ENCODE data around the gene CD300H.

Gene CD300H

DNA sequence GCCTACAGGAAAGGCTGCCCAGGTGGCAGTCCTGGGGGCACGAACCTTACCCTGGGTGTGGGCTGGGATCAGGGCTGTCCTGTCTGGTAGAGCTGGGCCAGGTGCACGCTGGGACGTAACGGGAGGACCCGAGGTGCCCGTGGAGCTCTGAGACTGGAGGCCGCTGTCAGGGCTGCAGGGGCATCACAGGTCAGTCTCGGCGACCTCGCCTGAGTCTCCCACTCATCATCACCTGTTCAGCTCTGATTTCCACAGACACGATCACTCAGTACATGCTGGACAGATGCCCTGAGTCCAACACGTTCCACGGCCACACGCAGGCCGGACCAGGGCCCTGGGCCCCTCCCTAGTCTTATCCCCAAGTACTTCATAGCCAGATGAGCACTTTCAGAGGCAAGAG lies 16.7 kb downstream of the CD300H start:
- TF ChIP-seq, protein P1, sequence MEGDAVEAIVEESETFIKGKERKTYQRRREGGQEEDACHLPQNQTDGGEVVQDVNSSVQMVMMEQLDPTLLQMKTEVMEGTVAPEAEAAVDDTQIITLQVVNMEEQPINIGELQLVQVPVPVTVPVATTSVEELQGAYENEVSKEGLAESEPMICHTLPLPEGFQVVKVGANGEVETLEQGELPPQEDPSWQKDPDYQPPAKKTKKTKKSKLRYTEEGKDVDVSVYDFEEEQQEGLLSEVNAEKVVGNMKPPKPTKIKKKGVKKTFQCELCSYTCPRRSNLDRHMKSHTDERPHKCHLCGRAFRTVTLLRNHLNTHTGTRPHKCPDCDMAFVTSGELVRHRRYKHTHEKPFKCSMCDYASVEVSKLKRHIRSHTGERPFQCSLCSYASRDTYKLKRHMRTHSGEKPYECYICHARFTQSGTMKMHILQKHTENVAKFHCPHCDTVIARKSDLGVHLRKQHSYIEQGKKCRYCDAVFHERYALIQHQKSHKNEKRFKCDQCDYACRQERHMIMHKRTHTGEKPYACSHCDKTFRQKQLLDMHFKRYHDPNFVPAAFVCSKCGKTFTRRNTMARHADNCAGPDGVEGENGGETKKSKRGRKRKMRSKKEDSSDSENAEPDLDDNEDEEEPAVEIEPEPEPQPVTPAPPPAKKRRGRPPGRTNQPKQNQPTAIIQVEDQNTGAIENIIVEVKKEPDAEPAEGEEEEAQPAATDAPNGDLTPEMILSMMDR (IDR thresholded peaks at IDR 0.05; ENCODE audit: borderline replicate concordance, insufficient read depth, low read depth, low read length) = no peak
- no peak overlapping the region for H3K4me3 ChIP-seq (ENCODE audit: low read depth, low read length)

DNA sequence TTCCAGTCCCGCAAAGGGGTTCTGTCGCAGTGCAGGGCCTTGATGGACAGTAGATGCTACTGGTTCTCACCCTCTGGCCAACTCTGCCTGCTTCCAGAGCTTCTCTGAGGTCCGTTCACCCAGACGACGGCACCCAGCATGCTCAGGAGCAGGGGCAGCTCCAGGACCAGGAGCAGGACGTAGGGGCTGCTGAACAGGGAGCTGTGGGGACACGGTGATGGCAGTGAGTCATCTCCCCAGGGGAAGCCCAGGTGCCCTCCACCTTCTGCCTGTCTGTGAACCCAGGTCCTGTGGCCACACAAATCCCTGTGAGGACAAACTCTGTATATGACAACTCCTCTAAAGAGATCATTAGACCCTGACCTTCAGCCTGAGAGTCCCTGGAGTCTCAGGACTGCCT lies 18.0 kb downstream of the CD300H start:
- TF ChIP-seq, protein P1 (IDR thresholded peaks at IDR 0.05; ENCODE audit: borderline replicate concordance, insufficient read depth, low read depth, low read length) = no peak

DNA sequence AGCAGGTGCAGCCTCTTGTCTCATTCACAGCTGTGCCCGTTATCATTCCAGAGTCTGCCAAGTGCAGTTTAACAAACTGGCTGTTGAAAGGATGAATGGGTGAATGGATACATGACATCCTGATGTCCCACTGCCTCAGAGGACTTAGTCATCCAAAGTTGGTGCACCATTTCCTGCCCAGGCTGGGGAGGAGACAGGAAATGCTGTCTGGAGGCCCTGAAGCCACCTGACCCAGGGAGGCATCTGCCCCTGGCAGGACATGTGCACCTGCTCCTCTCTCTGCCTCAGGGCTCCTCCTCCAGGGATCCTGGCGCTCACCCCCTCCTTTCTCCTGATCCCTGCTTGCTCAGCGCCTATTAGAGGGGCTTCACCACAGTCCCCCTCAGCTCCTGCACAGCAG lies 19.6 kb downstream of the CD300H start:
- TF ChIP-seq, protein P1 (IDR thresholded peaks at IDR 0.05; ENCODE audit: borderline replicate concordance, insufficient read depth, low read depth, low read length) = no peak
- no peak overlapping the region for H3K4me3 ChIP-seq (ENCODE audit: low read depth, low read length)

More for the DNA sequence above, 18.0 kb downstream of the CD300H start:
- no peak overlapping the region for H3K4me3 ChIP-seq (ENCODE audit: low read depth, low read length)

DNA sequence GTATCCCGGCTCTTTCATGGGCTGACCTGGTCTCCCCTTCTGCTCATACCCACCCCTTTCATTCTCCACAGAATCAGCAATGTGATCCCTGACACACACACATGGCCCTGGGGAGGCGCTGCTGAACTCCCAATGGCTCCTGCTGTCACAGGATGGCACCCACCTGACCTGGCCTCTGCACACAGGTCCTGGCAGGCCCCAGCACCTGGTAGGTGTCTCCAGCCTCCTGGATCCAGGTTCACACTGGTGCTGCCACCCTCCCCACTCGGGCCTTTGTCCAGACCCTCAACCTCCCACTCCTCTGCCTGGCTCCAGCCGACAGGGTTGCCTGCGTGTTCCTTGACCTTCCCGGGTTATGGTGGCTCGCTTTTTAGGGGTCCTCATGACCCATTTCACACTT lies 20.0 kb downstream of the CD300H start:
- H3K4me3 ChIP-seq (ENCODE audit: low read depth, low read length) = no peak overlapping the region
- TF ChIP-seq, protein P1 (IDR thresholded peaks at IDR 0.05; ENCODE audit: borderline replicate concordance, insufficient read depth, low read depth, low read length) = no peak

DNA sequence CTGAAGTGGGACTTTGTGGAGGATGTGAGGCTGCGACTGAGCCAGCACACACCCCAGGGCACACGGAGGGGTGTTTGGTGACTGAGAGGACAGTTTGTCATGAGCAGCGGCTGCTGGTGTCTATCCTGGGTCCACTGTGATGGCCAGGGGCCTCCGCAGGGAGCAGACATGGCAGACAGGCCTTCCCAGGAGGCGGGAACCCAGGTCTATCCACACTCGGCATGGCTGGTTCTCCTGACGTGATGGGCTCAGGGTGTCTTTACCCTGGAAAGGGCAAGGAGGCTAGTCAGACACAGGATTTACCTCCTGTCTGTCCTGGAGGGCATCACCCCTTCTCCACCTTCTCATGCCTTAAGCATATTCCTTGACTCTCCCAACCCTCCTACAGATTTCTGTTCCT lies 20.7 kb downstream of the CD300H start:
- TF ChIP-seq, protein P1 (IDR thresholded peaks at IDR 0.05; ENCODE audit: borderline replicate concordance, insufficient read depth, low read depth, low read length) = no peak
- H3K4me3 ChIP-seq (ENCODE audit: low read depth, low read length) = no peak overlapping the region

DNA sequence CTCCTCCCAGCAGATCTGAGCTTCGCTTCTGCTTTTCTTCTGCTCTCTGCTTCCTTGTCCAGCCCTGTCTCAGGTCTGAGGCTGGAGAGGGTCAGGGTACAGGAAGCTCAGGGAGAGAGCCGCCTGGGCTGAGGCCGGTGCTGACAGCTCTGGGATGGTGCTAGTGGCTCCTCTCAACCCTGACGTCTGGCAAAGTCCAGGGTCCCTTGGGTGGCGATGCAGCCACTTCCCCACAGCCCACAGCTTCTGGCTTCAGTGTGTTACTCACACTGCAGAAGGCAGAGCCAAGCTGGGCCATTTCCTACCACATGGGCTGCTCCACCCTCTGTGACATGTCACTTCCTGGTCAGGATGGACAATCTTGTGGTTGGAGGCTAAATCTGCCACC lies 21.5 kb downstream of the CD300H start, which contains the start of gene CD300C:
TSS of gene CD300C (minus strand) at position 273 of the 388 bp plus-strand sequence. CDS start 333 bp downstream, outside the sequence.
- H3K4me3 ChIP-seq (ENCODE audit: low read depth, low read length) = no peak within 1 kb of the TSS
- TF ChIP-seq, protein P1 (IDR thresholded peaks at IDR 0.05; ENCODE audit: borderline replicate concordance, insufficient read depth, low read depth, low read length) = no peak

DNA sequence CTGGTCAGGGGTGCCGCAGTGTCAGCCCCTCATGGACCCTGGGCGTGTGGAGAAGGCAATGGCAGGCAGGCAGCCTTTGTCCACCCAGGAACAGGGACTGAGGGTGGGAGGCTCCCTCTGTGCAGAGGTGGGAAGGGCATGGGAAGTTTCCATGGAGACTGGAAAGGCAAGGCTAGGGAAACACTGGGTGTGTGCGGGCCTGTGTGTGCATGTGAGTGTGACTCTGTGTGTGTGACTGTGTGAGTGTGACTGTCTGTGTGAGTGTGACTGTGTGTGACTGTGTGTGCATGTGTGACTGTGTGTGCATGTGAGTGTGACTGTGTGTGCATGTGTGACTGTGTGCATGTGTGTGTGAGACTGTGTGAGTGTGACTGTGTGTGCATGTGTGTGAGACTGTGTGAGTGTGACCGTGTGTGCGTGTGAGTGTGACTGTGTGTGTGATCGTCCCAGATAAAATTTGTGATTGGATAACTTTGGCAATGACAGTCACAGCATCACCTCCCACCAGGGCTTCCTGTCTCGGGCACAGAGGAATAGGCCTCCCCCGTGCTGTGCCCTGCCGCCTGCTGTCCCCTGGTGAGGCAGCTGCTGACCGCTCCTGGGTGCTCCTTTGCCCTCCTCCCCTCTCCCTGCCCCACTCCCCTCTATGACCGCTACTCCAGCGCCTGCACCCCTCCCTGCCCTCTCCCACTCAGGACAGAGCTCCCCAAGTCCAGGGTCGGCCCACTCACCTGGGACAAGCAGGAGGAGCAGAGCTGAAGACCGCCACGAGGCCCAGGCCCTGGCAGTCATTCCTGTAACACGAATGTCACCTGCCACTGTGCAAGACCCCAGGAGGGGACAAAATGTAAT lies 22.1 kb downstream of the CD300H start:
- TF ChIP-seq, protein P1 (IDR thresholded peaks at IDR 0.05; ENCODE audit: borderline replicate concordance, insufficient read depth, low read depth, low read length) = no peak
- H3K4me3 ChIP-seq (ENCODE audit: low read depth, low read length) = no peak overlapping the region

Data from GM12875 (cell line).